ENCODE results near the gene TMEM119.
A peak's percentile ranks its signal among the peaks of the same experiment; 100 is the strongest.

The TMEM119 gene

GRCh38 chr12:108608616-108609015, 10.7 kb upstream of the TMEM119 start:
- H3K4me3 ChIP-seq (ENCODE audit: low read depth, low read length), result no peak overlapping the region
- no peak for DNase-seq (ENCODE audit: low read depth)
- no peak for TF ChIP-seq CTCF (conservative IDR thresholded peaks at IDR 0.05; ENCODE audit: low read depth, low read length)

DNA sequence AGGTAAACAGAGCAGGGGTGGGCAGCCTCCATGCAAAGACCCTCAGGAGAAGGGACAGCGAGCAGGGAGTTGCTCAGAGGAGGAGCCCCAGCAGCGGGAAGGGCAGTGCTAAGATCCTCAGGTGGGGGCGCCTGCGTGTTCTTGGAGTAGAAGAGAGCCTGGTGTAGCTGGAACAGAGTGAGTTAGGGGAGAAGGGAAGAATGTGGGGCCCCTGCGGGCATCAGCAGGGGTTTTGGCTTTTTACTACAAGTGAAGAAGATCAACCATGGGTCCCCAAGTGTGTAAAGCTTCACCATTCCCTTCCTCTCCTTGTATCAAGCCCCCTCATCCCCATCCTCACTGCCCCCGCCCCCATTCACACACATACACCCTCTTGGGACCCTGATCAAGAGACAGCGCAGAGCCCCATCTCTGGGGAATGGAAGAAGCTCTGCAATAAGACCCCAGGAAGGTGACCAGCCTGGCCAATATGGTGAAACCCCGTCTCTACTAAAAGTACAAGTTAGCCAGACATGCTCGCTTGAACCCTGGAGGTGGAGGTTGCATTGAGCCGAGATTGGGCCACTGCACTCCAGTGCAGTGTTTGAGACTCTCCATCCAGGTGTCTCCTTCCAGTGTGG, 10.2 kb upstream of the TMEM119 start:
- no peak for TF ChIP-seq CTCF (conservative IDR thresholded peaks at IDR 0.05; ENCODE audit: low read depth, low read length)

DNA sequence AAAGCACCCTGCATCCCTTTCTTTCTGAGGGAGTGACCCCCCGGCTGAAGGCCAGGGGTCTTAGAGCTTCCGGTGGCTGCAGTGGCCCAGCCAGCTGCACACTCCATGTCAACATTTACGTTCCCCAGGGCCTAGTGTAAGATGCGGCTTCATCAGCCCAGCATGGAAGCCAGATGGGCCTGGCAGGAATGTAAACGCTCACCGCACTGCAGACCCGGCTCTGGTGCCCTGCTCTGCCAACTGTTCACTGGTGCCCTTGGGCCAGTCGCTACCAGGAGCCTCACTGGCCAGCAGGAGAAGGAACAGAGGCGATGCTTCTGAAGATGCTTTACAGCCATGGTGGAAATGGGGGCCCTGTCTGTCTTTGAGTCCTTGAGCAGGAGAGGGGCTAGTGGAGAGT, 8.6 kb upstream of the TMEM119 start:
- DNase-seq (ENCODE audit: low read depth), result no peak
- no peak for TF ChIP-seq CTCF (conservative IDR thresholded peaks at IDR 0.05; ENCODE audit: low read depth, low read length)
- H3K4me3 ChIP-seq (ENCODE audit: low read depth, low read length), result no peak overlapping the region

More for the DNA sequence above, 10.2 kb upstream of the TMEM119 start:
- H3K4me3 ChIP-seq (ENCODE audit: low read depth, low read length), result no peak overlapping the region
- DNase-seq (ENCODE audit: low read depth), result no peak

DNA sequence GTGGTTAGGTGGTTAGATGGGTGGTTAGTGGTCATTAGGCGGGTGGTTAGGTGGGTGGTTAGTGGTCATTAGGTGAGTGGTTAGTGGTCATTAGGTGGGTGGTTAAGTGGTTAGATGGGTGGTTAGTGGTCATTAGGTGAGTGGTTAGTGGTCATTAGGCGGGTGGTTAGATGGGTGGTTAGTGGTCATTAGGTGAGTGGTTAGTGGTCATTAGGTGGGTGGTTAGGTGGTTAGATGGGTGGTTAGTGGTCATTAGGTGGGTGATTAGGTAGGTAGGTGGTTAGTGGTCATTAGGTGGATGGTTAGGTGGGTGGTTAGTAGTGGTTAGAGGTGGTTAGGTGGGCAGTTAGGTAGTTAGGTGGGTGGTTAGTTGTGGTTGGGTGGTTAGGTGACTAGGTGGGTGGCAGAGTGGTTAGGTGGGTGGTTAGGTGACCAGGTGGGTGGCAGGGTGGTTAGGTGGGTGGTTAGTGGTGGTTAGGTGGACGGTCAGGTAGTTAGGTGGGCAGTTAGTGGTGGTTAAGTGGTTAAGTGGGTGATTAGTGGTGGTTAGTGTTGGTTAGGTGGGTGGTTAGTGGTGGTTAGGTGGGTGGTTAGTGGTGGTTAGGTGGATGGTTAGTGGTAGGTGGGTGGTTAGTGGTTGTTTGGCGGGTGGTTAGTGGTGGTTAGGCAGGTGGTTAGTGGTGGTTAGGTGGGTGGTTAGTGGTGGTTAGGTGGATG, 8.0 kb upstream of the TMEM119 start:
- H3K4me3 ChIP-seq (ENCODE audit: low read depth, low read length), result no peak overlapping the region
- no peak for TF ChIP-seq CTCF (conservative IDR thresholded peaks at IDR 0.05; ENCODE audit: low read depth, low read length)
- no peak for DNase-seq (ENCODE audit: low read depth)

DNA sequence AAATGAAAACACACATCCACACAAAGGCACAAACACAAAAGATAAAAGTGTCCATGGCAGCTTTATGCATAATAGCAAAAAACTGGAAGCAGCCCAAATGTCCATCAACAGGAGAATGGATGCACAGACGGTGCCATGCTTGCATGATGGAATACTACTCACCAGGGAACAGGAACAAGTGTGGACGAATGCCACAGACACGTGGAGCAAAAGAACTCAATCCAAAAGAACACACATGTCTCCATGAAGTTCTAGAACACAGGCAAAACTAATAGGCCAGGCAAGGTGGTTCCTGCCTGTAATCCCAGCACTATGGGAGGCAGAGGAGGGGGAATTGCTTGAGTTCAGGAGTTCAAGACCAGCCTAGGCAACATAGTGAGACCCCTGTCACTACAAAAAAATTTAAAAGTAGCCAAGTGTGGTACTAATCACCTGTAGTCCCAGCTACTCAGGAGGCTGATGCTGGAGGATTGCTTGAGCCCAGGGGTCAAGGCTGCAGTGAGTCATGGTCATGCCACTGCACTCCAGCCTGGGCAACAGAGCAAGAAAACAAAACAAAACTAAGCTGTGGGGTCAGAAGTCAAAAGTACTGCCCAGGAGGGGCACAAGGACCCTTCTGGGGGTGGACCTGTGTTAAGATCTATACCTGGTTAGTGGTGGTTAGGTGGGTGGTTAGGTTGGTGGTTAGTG, 7.3 kb upstream of the TMEM119 start:
- no peak for TF ChIP-seq CTCF (conservative IDR thresholded peaks at IDR 0.05; ENCODE audit: low read depth, low read length)
- no peak overlapping the region for H3K4me3 ChIP-seq (ENCODE audit: low read depth, low read length)
- DNase-seq (ENCODE audit: low read depth), result peak; percentile 50

GRCh38 chr12:108604208-108604941, 6.5 kb upstream of the TMEM119 start:
- TF ChIP-seq CTCF (conservative IDR thresholded peaks at IDR 0.05; ENCODE audit: low read depth, low read length), result no peak
- no peak overlapping the region for H3K4me3 ChIP-seq (ENCODE audit: low read depth, low read length)
- no peak for DNase-seq (ENCODE audit: low read depth)

Measured in choroid plexus epithelial cell (primary cell).